SU-DHL-6 (cell line): ENCODE measurements around the gene ZDHHC11.

Experiments used
- EZH2phosphoT487 ChIP-seq: fragments of 200-600 bp; sonication (generic), shearing (Covaris generic); conservative IDR thresholded peaks from 2 replicates; pipeline ENCODE4 v1.6.1; 2018; ENCODE audit warnings: mild to moderate bottlenecking, antibody characterized with exemption, low read length, moderate library complexity, mixed read lengths
- TF ChIP-seq, protein P1 (sequence below): fragments of 200-600 bp; sonication (generic); IDR thresholded peaks from one replicate; pipeline ENCODE4 v1.5.1; 2017; ENCODE audit warnings: antibody characterized with exemption, mild to moderate bottlenecking, low read length, moderate library complexity; ENCODE audit not compliant: insufficient read depth, poor library complexity, severe bottlenecking

DNA sequence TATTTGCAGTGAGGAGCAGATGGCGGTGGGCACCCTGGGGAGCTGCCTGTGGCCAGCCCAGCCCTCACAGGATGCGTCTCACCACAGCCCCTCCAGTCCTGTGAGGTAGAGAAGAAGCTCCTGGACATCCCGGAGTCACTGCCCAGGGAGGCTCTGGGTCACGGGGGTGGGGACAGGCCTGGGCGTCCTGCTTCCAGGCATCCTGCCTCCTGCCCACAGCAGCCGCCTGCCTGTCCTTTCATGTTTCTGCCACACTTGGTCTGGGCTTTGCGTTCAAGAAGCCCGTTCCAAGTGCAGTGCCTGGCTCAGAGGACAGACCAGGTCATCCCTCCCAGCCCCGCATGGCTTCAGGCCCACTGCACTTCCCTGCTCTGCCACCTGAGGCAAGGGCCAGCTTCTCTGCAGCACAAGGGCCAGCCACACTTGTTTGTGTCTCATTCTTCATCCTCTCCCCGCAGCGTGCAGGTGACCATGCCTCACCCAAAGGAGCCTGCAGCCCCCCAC, 104.5 kb downstream of the ZDHHC11 start:
- TF ChIP-seq, protein P1, sequence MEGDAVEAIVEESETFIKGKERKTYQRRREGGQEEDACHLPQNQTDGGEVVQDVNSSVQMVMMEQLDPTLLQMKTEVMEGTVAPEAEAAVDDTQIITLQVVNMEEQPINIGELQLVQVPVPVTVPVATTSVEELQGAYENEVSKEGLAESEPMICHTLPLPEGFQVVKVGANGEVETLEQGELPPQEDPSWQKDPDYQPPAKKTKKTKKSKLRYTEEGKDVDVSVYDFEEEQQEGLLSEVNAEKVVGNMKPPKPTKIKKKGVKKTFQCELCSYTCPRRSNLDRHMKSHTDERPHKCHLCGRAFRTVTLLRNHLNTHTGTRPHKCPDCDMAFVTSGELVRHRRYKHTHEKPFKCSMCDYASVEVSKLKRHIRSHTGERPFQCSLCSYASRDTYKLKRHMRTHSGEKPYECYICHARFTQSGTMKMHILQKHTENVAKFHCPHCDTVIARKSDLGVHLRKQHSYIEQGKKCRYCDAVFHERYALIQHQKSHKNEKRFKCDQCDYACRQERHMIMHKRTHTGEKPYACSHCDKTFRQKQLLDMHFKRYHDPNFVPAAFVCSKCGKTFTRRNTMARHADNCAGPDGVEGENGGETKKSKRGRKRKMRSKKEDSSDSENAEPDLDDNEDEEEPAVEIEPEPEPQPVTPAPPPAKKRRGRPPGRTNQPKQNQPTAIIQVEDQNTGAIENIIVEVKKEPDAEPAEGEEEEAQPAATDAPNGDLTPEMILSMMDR = no peak
- no peak for TF ChIP-seq EZH2phosphoT487
